Activated T-cell treated with anti-CD3 and anti-CD28 coated beads, Interleukin-2, amount 50 U/mL, for 1 hour (primary cell): ENCODE results near the gene FNDC3B.

ENCODE experiments used
- DNase-seq: peaks from one replicate; pipeline ENCODE4 v3.0.0-alpha.2; 2020

Gene FNDC3B

GRCh38 chr3:172379372-172379771 is 340.0 kb downstream of the FNDC3B start:
- DNase-seq, result no peak

GRCh38 chr3:172380632-172381031 is 341.3 kb downstream of the FNDC3B start:
- no peak for DNase-seq

- no peak for DNase-seq
Measured at GRCh38 chr3:172383306-172383796, 344.0 kb downstream of the FNDC3B start.

DNA sequence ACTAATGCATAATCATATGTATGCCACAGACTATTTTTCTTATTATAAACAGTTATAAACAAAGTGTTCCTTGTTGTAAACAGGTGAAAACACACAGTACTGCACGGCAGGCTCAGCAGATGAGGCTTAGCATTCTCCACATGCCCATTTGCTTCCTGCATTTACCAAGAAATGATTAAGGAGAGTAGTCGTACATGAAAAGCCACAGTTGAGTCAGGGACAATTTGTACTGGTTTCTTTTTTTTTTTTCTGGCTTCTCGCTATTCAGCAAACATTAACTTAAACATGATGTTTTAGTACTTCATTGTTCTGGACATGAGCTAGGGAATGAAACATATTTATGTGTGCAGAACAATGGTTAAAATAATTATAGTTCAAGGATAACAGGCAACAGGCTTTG is 345.5 kb downstream of the FNDC3B start:
- DNase-seq, result no peak

DNA sequence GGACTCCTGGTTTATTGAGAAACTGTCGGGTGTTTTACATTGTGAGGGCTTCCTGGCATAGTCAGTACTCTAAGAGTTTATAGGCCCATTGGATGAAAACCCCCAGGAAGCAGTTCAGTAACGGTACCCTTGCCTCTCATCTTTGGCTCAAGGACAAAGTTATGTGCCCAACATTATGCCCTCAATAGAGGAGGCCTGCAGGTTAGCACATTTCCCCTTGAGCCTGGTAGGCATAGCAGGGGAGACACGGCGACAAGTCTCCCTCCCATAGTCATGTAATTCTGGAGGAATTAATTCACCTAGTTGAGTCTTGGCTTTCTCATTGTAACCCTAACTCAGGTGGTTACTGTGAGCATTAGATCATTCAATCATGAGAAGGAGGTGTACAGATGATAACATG is 348.4 kb downstream of the FNDC3B start:
- DNase-seq, result no peak

DNA sequence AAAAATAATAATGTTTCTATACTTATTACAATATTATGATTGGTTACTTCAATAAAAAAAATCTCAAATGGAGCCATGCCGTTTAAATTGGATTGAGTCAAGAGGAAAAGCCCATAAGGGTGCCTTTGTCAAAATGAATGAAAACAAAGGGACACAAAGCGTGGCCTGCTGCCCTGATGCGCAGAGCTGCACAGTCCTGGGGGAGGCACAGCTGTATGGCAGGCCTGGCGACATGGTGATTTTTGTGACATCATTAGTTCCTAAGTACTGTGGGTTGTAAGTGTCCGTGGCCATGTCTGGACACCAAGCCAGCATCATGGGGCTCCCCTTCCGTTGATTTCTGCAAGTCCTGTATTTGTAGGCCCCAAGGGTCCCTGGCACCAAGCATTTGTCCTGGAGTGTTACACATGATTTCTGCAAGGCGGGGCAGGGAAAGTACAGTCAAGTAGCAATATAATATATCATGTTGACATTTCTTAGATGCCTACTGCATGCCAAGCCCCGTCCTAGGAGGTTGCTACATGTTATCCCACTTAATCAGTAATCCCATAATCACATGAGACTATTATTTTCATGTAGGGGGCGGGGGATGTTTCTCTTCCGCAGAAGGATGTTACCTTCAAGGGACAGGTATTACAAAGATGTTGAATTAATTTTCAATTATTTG is 349.2 kb downstream of the FNDC3B start:
- no peak for DNase-seq

DNA sequence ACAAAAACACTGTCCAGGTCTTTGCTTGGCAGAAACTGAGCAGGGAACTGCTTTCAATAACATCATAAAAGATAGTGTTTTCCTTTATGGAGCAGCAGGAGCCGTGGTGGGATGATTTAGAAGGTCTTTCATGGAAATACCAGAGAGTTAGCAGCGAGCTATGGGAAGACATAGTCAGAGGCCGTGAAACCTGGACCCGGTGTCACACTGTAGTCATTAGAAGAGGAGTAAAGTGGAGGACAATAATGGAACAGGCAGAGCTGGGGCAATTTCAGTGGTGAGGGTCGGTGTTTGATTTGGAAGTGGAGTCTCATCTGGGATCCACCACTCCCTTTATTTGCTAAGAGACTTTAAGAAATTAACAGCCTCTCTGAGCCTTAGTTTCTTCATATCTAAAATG is 351.4 kb downstream of the FNDC3B start:
- DNase-seq, result no peak

GRCh38 chr3:172391592-172392302 is 352.4 kb downstream of the FNDC3B start:
- DNase-seq, result no peak

DNA sequence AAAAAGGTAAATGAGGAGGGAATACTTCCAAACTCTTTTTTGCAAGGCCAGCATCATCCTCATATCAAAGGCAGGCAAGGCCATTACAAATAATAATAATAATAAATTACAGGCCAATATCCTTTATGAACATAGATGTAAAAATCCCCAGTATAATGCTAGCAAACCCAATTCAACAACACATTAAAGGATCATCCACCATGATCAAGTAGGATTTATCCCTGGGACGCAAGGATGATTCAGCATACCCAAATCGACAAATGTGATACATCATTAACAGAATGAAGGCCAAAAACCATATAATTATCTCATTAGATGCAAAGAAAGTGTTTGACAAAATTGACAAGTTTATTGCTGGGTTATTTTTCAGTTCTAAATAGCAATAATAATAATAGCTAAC is 355.3 kb downstream of the FNDC3B start:
- no peak for DNase-seq

GRCh38 chr3:172396400-172396799 is 357.0 kb downstream of the FNDC3B start:
- DNase-seq, result no peak

- no peak for DNase-seq
Measured at GRCh38 chr3:172397716-172398405, 358.5 kb downstream of the FNDC3B start.

- no peak for DNase-seq
Measured at GRCh38 chr3:172398484-172398883, 359.1 kb downstream of the FNDC3B start.

- DNase-seq, result no peak
Measured at GRCh38 chr3:172402090-172402489, 362.7 kb downstream of the FNDC3B start.

DNA sequence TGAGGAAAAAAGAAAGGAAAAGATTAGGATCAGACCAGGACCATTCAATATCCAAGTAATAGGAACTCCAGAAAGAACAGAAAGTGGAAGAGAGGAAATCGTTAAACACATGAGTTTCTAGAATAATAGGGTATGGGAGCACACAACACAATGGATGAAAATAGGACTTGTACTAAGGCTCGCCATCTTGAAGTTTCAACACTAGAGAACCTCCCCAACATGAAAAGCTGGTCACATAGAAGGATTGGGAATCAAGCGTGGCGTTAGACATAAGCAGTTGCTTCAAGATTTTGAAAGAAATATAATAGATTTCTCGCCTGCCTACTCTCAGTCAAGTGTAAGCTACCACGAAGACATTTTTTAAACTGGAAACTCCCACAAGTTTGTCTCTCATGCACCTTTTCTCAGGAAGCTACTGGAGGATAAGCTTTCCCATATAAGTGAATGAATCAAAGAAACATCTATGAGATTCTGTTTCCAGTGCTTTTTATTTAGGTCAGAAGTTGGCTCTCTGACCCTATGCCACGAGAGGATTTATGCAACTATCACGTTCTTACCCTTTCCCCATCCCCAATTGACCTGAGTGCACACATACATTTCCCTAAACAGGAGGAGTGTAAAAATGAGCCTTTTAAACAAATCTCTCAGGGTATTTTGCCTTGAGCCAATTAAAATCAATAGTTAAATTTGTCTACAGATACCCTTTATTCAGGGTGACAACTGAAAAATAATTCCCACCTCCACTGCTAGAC is 363.7 kb downstream of the FNDC3B start:
- DNase-seq, result no peak

- no peak for DNase-seq
Measured at GRCh38 chr3:172404237-172404962, 365.0 kb downstream of the FNDC3B start.

GRCh38 chr3:172405914-172406313 is 366.5 kb downstream of the FNDC3B start:
- no peak for DNase-seq

GRCh38 chr3:172407872-172408271 is 368.5 kb downstream of the FNDC3B start:
- DNase-seq, result no peak

DNA sequence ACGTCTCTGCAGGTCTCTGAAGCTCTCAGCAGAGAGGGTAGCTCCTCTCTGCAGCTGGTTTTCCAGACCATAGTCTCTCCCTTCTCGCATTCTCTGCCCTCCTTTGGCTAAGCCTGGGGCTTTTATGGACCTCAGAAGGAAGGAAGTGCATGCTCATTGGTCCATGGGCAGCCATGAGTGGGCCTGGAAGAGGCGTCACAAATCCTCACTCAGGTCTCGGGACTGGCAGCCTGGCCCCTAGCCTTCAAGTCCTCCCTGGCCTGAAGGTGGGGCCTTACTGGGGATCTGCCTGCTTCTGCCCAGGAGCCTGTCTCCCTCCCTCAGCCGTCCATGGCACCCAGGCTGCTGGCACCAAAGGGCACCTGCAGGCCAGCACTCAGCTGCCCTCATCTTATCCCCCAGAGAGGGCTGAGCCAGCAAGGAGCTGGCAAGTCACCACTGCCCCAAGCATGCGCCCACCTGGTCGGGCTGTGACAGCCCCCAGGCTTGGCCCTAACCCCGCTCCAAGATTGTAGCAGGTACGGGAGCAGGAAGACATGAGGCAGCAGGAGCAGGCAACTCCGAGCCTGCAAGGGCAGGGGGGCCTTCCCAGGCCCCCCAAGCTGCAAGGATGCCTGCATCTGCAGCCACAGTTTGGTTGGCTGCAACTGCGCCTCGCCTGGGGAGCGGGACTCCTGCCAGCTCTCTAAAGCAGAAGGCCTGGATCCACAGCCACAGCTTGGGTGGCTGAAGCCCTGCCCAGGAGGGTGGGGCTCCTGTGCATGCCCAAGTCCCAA is 371.5 kb downstream of the FNDC3B start:
- DNase-seq, result no peak

DNA sequence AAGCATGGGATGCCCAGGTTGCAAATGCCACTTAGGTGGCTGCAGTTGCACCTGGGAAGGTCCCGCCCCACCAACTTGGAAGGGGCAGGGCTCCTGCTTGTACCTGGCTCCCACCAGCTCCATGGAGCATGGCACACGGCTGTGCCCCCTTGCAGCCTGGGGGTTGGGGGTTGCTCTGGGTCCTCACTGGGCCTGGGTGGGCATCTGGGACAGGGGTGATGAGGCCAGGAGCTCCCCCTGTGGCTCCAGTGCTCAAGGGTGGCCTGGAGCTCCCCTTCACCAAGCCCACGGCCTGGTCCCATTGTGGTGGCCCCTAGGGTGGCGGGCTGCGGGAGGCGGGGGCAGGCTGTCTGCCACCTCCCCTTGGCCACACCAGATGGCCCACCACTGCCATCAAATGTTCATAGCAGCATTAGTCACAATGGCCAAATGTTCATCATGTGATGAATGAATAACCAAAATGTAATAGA is 372.1 kb downstream of the FNDC3B start:
- no peak for DNase-seq

DNA sequence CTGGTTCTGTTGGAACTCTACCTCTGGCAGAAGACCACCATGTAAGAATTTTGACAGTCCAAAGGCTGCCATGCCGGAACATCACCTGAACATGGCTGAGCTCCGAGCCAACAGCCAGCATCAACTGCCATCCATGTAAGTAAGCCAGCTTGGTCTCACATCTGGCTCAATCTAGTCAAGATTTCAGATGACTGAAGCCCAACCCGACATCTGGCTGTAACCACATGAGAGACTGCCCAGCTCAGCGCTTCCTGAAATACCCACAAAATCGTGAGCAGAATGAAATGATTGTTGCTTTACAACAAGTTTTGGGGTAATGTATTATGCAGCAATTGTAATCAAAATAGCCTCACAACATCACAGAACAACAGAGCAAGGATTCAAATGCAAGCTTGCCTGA is 375.9 kb downstream of the FNDC3B start:
- DNase-seq, result no peak

DNA sequence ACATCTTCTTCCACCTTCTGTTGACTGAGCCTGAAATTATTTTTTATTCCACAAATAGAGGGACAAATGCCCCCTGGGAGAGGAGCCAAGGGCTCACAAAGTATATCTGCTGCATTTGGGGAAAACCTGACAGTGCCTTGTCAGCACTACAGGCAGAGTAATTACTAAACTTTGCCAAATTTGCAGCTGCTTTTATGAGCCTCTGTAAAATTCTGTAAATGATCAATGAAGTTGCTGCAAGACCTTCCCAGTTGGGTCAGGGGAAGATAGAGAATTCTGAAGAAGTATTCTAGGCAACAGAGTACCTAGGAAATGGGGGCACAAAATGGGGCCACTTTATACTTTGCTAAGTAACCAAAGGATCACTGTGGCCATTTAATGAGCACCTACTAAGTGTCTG is 398.3 kb downstream of the FNDC3B start:
- no peak for DNase-seq

DNA sequence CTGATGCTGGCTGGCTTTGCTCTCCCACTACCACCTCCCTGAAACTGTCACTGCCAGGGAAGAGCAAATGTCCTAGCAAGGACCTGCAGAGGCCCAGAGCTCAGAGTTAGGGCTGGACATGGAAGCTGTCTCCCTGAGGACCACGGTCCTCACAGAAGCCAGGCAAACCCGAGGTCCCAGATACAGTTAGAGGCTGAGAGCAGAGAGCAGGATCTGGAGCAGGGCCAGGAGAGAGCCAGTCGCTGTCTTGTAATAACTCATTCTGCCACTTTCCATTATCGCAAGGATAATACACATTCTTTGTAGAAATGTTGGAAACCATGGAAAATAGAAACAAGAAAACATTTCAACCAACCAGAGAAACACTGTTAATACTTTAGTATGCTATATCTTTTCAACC is 398.8 kb downstream of the FNDC3B start:
- DNase-seq, result no peak
